Measurements from ENCODE around the gene CALML3. TPM values are rescaled to one million over a fixed set of nuclear protein-coding genes. Genes with fewer than 3 reads are reported as not detected.

The CALML3 gene
- total and polyA plus RNA-seq, 2 of the 8 experiments (the other 6 are each of a cell fraction or from before 2014, with no cell fraction given): not detected

DNA sequence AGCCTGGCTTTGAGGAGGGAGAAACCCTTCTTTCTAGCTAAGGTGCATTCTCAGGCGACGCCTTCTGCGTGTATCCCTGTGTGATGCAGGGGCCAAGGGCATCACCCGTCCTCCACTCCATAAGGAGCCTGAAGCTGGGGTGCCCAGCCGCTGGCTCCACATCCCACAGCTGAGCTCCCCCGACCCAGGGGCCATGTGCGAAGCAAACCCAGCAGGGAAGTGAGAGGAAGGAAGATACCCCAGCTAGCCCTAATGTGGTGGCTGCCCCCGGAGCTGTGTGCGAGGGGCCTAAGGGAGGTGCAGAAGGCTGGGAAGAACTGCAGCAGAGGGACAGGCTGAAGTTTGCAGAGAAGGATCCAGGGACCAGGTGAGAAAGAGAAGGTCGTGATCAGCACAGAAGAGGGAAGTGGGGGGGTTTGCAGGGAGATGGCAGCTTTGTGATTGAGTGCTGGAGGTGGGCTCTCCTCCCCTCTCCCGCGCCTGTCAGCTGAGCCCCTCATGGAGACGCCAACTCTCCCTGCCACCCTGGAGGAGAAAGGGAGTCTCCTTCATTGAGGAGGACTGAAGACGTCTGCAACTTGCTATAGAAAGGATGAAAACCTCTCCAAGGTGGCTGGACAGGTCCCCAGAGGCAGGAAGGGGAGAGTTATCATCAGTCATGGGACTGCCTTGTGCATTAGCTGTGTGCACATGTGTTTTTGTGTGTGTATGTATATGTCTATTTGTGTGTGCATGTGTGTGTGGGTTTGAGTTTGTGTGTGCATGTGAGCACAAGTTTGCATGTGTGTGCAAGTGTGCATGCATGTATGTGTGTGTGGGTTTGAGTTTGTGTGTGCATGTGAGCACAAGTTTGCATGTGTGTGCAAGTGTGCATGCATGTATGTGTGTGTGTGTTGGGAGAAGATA lies 21.9 kb upstream of the CALML3 start (continued):
- TF ChIP-seq RFX5 (IDR thresholded peaks at IDR 0.05; ENCODE audit: borderline replicate concordance, low read depth, low read length) (no peak), POU5F1 (IDR thresholded peaks at IDR 0.05; ENCODE audit: low read depth, low read length) (no peak), JUN (IDR thresholded peaks at IDR 0.05; ENCODE audit: low read depth, low read length) (no peak)

Measured in H1 (cell line).